Measurements from ENCODE around the gene CSF3R.

DNA sequence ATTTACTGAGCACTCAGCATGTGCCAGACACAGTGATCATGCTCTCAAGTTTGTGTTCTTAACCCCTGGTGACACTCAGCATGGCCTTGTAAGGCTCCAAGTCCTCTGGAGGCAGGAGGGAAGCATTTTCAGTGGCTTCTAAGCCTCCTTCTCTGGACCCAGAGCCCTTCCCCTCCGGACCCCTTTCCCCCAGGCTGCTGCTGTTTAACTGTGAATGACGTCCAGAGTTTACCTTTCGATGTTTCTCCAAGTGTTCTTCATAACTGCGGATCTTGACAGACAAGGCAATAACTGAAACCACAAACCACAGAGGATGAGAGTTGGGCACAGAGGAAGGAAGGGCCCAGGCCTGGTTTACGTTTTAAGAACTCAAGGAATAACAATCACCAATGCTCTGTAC is 25.0 kb downstream of the CSF3R start:
- TF ChIP-seq CTCF (IDR thresholded peaks at IDR 0.05) (no peak), POLR2A (IDR thresholded peaks at IDR 0.05) (no peak)
